Left lung (tissue), 10 donors: ENCODE results near the gene ZNF397. TPM values are rescaled to one million over a fixed set of nuclear protein-coding genes. Genes with fewer than 3 reads are reported as not detected.

ENCODE experiments used
- ATAC-seq: fragments of 200-7000 bp; cut with Tn5 transposase; one replicate; pipeline ENCODE4 v1.9.1; 2020; ENCODE audit warnings: moderate library complexity
- DNase-seq, 4 donors: peaks; one replicate each; pipeline ENCODE4 v3.0.0-alpha.2; 2013 to 2020
- H3K27ac ChIP-seq, 2 donors: fragments of 200-600 bp; sonication (generic) in 1 of 2; one replicate each; pipeline versions ENCODE4 v1.5.0 to v1.8.0; 2020 to 2021
- H3K27me3 ChIP-seq, 2 donors: fragments of 200-600 bp; sonication (generic) in 1 of 2; one replicate each; pipeline versions ENCODE4 v1.5.0 to v1.8.0; 2020 to 2021
- H3K36me3 ChIP-seq, 2 donors: fragments of 200-600 bp; sonication (generic) in 1 of 2; one replicate each; pipeline versions ENCODE4 v1.5.0 to v1.8.0; 2020 to 2021
- H3K4me1 ChIP-seq, 2 donors: fragments of 200-600 bp; one replicate each; pipeline ENCODE4 v1.8.0; 2021
- H3K4me3 ChIP-seq, 2 donors: fragments of 200-600 bp; sonication (generic) in 1 of 2; one replicate each; pipeline versions ENCODE4 v1.5.0 to v1.8.0; 2020 to 2021; ENCODE audit warnings: mild to moderate bottlenecking in 1 of 2
- H3K9me3 ChIP-seq, 2 donors: fragments of 200-600 bp; sonication (generic) in 1 of 2; one replicate each; pipeline versions ENCODE4 v1.5.0 to v1.8.0; 2020 to 2021
- CTCF ChIP-seq, 2 donors: fragments of 200-600 bp; sonication (generic) in 1 of 2; IDR thresholded peaks; one replicate each; pipeline versions ENCODE4 v1.5.0 to v1.8.0; 2021; ENCODE audit warnings: antibody characterized with exemption in 2 of 2
- intact Hi-C, 2 donors: fragments of 100-400 bp; cut with DNase I; formaldehyde crosslinking; loops; one replicate each; pipeline versions ENCODE4 v1.11.2 to v1.14.2; 2022
- polyA plus RNA-seq, 6 donors: library from polyadenylated mRNA; unstranded; fragments of 120-200 nt; gene quantifications; one replicate each; pipeline ENCODE4 v1.2.1, GENCODE V29; 2013; ENCODE audit not compliant: insufficient read length in 6 of 6
- total RNA-seq, 2 donors: library from RNA; stranded (reverse); fragmentation: NEBNext Ultra II Directional; extraction: Animal tissue kit (Norgen Biotek cat#: 25700); gene quantifications; one replicate each; pipeline ENCODE4 v1.2.1, GENCODE V29; 2021
- donor health status: DM: no; HTN: yes; CAD: no.
- donor health status: DM: no; HTN: no; CAD: no.

ZNF397 gene
- total and polyA plus RNA-seq, 8 donors = 22.9 to 93.9 (median 79.3) TPM

GRCh38 chr18:35252466-35252865 lies 11.6 kb downstream of the ZNF397 start:
- no peak for TF ChIP-seq CTCF (IDR thresholded peaks at IDR 0.05)
- peaks cover 0 to 48% of the 10 kb centered on the region in 2 donors for H3K36me3 ChIP-seq
- intact Hi-C loops = no loop called here
- peaks cover 0 to 8% of the 10 kb centered on the region in 2 donors for H3K4me1 ChIP-seq
- peaks cover 0 to 25% of the 10 kb centered on the region in 2 donors for H3K9me3 ChIP-seq
- H3K4me3 ChIP-seq = no peak overlapping the region
- DNase-seq (no peak), ATAC-seq (no peak)
- no peaks in the 10 kb centered on the region for H3K27me3 ChIP-seq
- no peak overlapping the region for H3K27ac ChIP-seq

GRCh38 chr18:35253655-35254287 lies 12.9 kb downstream of the ZNF397 start:
- H3K4me1 ChIP-seq = no peaks in the 10 kb centered on the region

GRCh38 chr18:35256947-35257346 lies 16.1 kb downstream of the ZNF397 start:
- intact Hi-C loops = no loop called here
- Histone ChIP-seq H3K9me3 (peaks cover 0 to 25% of the 10 kb centered on the region in 2 donors), H3K4me3 (no peak overlapping the region), H3K27me3 (no peaks in the 10 kb centered on the region), H3K36me3 (peaks cover 0 to 38% of the 10 kb centered on the region in 2 donors), H3K27ac (no peak overlapping the region), H3K4me1 (no peaks in the 10 kb centered on the region)
- DNase-seq = no peak
- no peak for TF ChIP-seq CTCF (IDR thresholded peaks at IDR 0.05)
- ATAC-seq = no peak

More at GRCh38 chr18:35253655-35254287, 12.9 kb downstream of the ZNF397 start:
- no peak overlapping the region for H3K4me3 ChIP-seq
- H3K27me3 ChIP-seq = no peaks in the 10 kb centered on the region
- H3K9me3 ChIP-seq = peaks cover 0 to 25% of the 10 kb centered on the region in 2 donors
- ATAC-seq (no peak), DNase-seq (no peak)
- TF ChIP-seq CTCF (IDR thresholded peaks at IDR 0.05) = no peak
- peaks cover 0 to 44% of the 10 kb centered on the region in 2 donors for H3K36me3 ChIP-seq
- H3K27ac ChIP-seq = no peak overlapping the region
- intact Hi-C loops = no loop called here

- intact Hi-C loops = no loop called here
Measured at GRCh38 chr18:35264409-35264808, 23.6 kb downstream of the ZNF397 start.

More at GRCh38 chr18:35264409-35264808, 23.6 kb downstream of the ZNF397 start:
- no peak for DNase-seq
- no peak for ATAC-seq
- H3K36me3 ChIP-seq = peaks cover 0 to 12% of the 10 kb centered on the region in 2 donors
- peaks cover 0 to 5% of the 10 kb centered on the region in 2 donors for H3K9me3 ChIP-seq
- H3K4me3 ChIP-seq = no peak overlapping the region
- H3K27me3 ChIP-seq = no peaks in the 10 kb centered on the region
- no peak for TF ChIP-seq CTCF (IDR thresholded peaks at IDR 0.05)
- H3K27ac ChIP-seq = no peak overlapping the region
- H3K4me1 ChIP-seq = peaks cover 0 to 4% of the 10 kb centered on the region in 2 donors
